ENCODE results near the gene TNFSF9.
A peak's percentile ranks its signal among the peaks of the same experiment; 100 is the strongest.

Gene TNFSF9

DNA sequence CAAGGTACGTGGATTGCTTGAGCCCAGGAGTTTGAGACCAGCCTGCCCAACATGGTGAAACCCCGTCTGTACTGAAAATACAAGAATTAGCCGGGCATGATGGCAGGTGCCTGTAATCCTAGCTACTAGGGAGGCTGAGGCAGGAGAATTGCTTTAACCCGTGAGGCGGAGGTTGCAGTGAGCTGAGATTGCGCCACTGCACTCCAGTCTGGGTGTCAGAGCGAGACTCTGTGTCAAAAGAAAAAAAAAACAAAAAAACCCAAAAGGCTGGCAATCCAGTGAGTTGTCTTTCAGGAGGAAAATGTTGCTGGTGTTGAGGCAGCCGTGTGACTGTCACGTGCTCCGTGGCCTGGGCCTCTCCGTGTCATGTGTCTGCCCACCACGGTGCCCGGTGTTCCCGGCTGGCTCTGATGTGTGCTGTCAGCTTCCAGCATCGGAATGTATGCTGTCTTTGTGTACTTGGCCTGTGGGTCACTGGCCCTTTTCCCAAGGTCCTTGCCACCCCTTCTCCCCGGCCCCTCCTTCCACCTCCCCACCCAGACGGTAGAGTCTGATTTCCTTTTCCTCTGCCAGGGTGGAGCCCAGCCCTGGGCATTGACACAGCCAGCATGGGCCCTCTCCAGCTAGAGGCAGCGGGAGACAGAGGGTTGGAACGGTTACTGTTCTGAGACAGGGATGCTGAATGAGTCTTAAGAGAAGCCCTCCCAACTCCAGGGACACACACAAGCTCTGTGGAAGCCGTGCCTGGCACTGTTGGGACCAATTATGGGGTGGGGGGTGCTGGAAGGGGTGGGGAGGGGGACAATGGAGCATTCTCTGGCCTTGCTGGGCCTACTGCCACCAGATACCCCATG, 21.5 kb upstream of the TNFSF9 start:
- H3K4me1 ChIP-seq (ENCODE audit: control insufficient read depth, insufficient read depth, low read length), result no peaks in the 10 kb centered on the region
- H3K27ac ChIP-seq (ENCODE audit: low read length), result no peak overlapping the region
- H3K9me3 ChIP-seq (ENCODE audit: control insufficient read depth in 2 of 2, low read length in 2 of 2), result no peaks in the 10 kb centered on the region
- no peaks in the 10 kb centered on the region for H3K36me3 ChIP-seq (ENCODE audit: control insufficient read depth in 2 of 2, insufficient read depth in 2 of 2, low read length in 2 of 2)
- H3K9ac ChIP-seq (ENCODE audit: low read length in 2 of 2), result no peak overlapping the region
- H3K4me3 ChIP-seq (ENCODE audit: low read length in 2 of 2), result no peak overlapping the region
- H3K27me3 ChIP-seq (ENCODE audit: control insufficient read depth in 1 of 2, insufficient read depth in 2 of 2, low read length in 2 of 2), result no peaks in the 10 kb centered on the region

DNA sequence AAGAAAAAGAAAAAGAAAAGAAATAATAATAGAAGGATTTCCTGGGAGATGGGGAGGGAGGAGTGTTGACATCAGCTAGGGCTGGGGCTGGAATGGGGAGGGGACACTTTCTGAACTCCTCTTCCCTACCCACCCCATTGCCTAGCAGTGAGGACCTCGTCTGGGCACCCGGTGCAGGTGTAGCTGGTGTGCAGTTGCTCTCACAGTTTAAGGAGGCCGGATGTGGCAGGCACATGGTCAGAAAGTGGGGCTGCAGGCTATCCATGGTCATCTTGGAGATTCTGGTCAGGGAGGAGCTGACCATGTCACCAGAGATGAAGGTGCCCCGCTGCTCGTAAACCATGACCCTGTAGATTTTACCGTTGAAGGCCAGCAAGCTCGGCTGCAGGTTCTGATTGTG, 20.2 kb upstream of the TNFSF9 start:
- H3K9ac ChIP-seq (ENCODE audit: low read length in 2 of 2), result no peak overlapping the region
- H3K4me3 ChIP-seq (ENCODE audit: low read length in 2 of 2), result no peak overlapping the region
- no peaks in the 10 kb centered on the region for H3K27me3 ChIP-seq (ENCODE audit: control insufficient read depth in 1 of 2, insufficient read depth in 2 of 2, low read length in 2 of 2)
- no peaks in the 10 kb centered on the region for H3K4me1 ChIP-seq (ENCODE audit: control insufficient read depth, insufficient read depth, low read length)
- H3K9me3 ChIP-seq (ENCODE audit: control insufficient read depth in 2 of 2, low read length in 2 of 2), result no peaks in the 10 kb centered on the region
- no peak overlapping the region for H3K27ac ChIP-seq (ENCODE audit: low read length)
- no peaks in the 10 kb centered on the region for H3K36me3 ChIP-seq (ENCODE audit: control insufficient read depth in 2 of 2, insufficient read depth in 2 of 2, low read length in 2 of 2)

DNA sequence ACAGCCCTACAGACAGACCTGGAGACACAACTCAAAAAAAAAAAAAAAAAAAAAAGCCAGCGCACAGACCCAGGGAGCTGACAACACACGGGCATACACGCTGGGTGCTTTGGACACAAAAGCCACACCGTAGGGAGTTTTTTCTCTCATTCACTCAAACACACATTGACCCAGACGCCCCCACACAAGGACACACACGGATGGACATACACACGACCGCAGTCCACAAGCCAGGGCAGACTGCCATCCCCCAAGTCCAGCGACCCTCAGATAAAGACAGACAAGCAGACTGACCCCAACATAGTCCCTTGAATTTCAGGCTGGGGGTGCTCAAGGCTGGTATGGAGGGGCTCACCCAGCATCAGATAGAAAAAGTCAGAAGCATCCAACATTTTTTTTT, 16.7 kb upstream of the TNFSF9 start:
- H3K4me1 ChIP-seq (ENCODE audit: control insufficient read depth, insufficient read depth, low read length), result peaks cover 12% of the 10 kb centered on the region
- H3K27me3 ChIP-seq (ENCODE audit: control insufficient read depth in 1 of 2, insufficient read depth in 2 of 2, low read length in 2 of 2), result no peaks in the 10 kb centered on the region
- H3K27ac ChIP-seq (ENCODE audit: low read length), result no peak overlapping the region
- H3K4me3 ChIP-seq (ENCODE audit: low read length in 2 of 2), result no peak overlapping the region
- no peak overlapping the region for H3K9ac ChIP-seq (ENCODE audit: low read length in 2 of 2)
- H3K9me3 ChIP-seq (ENCODE audit: control insufficient read depth in 2 of 2, low read length in 2 of 2), result no peaks in the 10 kb centered on the region
- H3K36me3 ChIP-seq (ENCODE audit: control insufficient read depth in 2 of 2, insufficient read depth in 2 of 2, low read length in 2 of 2), result no peaks in the 10 kb centered on the region

DNA sequence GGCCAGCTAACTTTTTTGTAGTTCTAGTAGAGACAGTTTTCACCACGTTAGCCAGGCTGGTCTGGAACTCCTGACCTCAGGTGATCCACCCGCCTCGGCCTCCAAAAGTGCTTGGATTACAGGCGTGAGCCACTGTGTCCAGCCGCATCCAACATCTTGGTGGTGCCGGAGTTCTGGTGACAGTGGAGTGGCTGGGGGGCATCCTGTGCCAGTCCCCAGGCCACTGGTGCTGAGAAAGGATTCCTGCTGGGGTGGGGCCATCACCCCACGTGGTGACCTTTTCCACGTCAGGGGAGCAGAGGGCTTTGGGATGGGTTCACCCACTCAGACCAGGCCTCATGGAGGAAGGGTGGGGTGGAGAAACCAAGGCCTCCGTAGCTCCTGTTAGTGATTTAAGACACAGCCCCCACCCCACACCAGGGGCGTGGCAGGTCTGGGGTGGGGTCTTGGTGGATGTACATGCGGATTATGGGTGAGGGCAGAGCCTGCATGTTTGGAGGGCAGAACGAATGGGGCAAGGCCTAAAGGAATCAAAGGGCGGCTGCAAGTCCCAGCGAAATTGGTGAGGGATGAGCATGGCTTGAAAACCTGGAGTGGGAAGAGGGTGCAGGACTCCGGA, 15.8 kb upstream of the TNFSF9 start:
- H3K36me3 ChIP-seq (ENCODE audit: control insufficient read depth in 2 of 2, insufficient read depth in 2 of 2, low read length in 2 of 2), result no peaks in the 10 kb centered on the region
- peaks cover 0 to under 1% of the 10 kb centered on the region in 2 donors for H3K27me3 ChIP-seq (ENCODE audit: control insufficient read depth in 1 of 2, insufficient read depth in 2 of 2, low read length in 2 of 2)
- H3K9ac ChIP-seq (ENCODE audit: low read length in 2 of 2), result no peak overlapping the region
- H3K4me1 ChIP-seq (ENCODE audit: control insufficient read depth, insufficient read depth, low read length), result peaks cover 12% of the 10 kb centered on the region
- no peak overlapping the region for H3K27ac ChIP-seq (ENCODE audit: low read length)
- H3K4me3 ChIP-seq (ENCODE audit: low read length in 2 of 2), result no peak overlapping the region
- no peaks in the 10 kb centered on the region for H3K9me3 ChIP-seq (ENCODE audit: control insufficient read depth in 2 of 2, low read length in 2 of 2)

DNA sequence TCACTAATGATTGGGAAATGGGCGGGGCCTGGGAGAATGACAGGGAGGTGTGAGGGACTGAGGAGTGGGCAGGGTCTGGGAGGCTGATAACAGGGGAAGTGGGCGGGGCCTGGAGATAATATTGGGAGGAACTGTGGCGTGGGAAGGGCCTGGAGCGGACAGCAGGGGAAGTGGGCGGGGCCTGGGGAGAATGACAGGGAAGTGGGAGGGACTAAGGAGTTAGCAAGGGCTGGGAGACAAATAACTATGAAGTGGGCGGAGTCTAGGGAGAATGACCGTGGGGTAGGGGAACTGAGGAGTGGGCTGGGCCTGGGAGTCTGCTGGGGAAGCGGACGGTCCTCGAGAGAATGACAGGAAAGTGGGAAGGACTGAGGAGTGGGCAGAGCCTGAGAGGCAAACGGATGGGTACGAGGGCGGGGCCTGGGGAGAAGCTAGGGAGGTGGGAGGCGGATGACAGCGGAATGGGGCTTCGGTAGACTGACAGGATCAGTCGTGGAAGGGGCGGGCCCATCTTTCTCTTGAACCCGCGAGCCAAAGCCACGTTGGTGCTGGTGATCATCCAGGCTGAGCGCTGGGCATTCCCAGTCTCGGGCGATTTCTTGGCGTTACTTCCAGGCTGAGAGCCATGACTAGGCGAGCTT, 14.7 kb upstream of the TNFSF9 start:
- Histone ChIP-seq H3K4me1 (ENCODE audit: control insufficient read depth, insufficient read depth, low read length) (peaks cover 12% of the 10 kb centered on the region), H3K4me3 (ENCODE audit: low read length in 2 of 2) (peak overlapping the region; percentile 76 to 82), H3K36me3 (ENCODE audit: control insufficient read depth in 2 of 2, insufficient read depth in 2 of 2, low read length in 2 of 2) (no peaks in the 10 kb centered on the region), H3K27ac (ENCODE audit: low read length) (no peak overlapping the region), H3K27me3 (ENCODE audit: control insufficient read depth in 1 of 2, insufficient read depth in 2 of 2, low read length in 2 of 2) (peaks cover 3 to 4% of the 10 kb centered on the region in 2 donors), H3K9me3 (ENCODE audit: control insufficient read depth in 2 of 2, low read length in 2 of 2) (no peaks in the 10 kb centered on the region), H3K9ac (ENCODE audit: low read length in 2 of 2) (peak overlapping the region; percentile 51 to 69)

DNA sequence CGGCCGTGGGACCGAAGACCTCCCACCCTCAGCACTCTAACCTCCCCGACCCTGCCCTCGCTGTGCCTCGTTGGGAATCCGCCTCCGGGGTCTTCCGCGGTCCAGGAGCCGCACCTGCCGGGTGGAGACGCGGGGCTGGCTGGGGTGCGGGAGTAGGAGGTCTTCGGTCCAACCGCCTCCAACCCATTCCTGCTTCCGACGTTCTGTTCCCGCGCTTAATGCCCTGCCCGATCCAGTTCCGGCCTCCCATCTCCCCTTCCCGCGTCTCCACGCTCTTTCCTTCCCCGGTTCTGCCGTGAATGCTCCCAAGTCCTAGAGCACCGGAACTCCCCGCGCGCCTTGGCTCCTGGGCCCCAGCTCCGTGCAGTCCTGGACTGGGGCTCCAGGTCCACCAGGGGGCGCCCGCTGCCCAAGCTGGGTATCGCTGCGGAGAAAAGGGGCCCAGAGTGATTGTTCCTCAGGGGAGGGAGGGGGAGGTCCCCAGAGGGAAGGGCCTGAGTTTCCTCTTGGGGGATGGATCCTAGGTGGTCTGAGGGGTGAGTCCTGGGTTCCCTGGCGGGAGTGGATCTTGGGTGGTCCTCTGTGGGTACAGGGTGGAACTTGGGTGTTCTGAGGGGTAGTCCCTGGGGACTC, 14.1 kb upstream of the TNFSF9 start:
- H3K9me3 ChIP-seq (ENCODE audit: control insufficient read depth in 2 of 2, low read length in 2 of 2), result no peaks in the 10 kb centered on the region
- H3K9ac ChIP-seq (ENCODE audit: low read length in 2 of 2), result peak overlapping the region; percentile 51 to 69
- peaks cover 12% of the 10 kb centered on the region for H3K4me1 ChIP-seq (ENCODE audit: control insufficient read depth, insufficient read depth, low read length)
- no peaks in the 10 kb centered on the region for H3K36me3 ChIP-seq (ENCODE audit: control insufficient read depth in 2 of 2, insufficient read depth in 2 of 2, low read length in 2 of 2)
- H3K4me3 ChIP-seq (ENCODE audit: low read length in 2 of 2), result peak overlapping the region; percentile 76 to 82
- peaks cover 3 to 4% of the 10 kb centered on the region in 2 donors for H3K27me3 ChIP-seq (ENCODE audit: control insufficient read depth in 1 of 2, insufficient read depth in 2 of 2, low read length in 2 of 2)
- no peak overlapping the region for H3K27ac ChIP-seq (ENCODE audit: low read length)

DNA sequence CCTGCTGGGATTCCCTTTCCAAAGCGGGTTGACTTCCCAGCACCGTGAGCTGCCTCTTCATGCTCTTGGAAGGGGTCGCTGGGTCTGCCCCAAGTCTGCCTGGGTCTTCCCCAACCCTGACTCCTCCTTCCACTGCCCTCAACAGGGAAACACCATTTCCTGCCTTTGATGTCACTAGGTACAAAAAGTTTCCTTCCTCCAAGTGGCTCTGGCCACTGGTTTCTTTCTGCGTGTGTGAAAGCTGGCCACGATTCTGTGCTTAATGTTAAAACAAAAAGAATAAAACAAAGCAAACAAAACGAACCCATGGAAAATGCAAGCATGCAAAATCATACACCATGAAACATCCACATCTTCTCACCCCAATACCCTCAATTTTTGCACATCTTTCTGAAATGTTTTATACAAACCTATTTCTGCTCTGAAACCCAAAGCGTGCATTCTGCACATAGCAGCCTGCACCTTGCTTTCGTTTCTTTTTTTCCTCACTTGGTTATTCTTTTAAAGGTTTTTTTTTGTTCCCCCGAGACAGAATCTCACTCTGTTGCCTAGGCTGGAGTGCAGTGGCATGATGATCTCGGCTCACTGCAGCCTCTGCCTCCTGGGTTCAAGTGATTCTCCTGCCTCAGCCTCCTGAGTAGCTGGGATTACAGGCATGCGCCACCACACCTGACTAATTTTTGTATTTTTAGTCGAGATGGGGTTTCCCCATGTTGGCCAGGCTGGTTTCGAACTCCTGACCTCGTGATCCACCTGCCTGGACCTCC, 12.5 kb upstream of the TNFSF9 start:
- Histone ChIP-seq H3K27me3 (ENCODE audit: control insufficient read depth in 1 of 2, insufficient read depth in 2 of 2, low read length in 2 of 2) (peaks cover 5 to 7% of the 10 kb centered on the region in 2 donors), H3K4me3 (ENCODE audit: low read length in 2 of 2) (no peak overlapping the region), H3K9me3 (ENCODE audit: control insufficient read depth in 2 of 2, low read length in 2 of 2) (no peaks in the 10 kb centered on the region), H3K9ac (ENCODE audit: low read length in 2 of 2) (no peak overlapping the region), H3K4me1 (ENCODE audit: control insufficient read depth, insufficient read depth, low read length) (peaks cover 12% of the 10 kb centered on the region), H3K27ac (ENCODE audit: low read length) (no peak overlapping the region), H3K36me3 (ENCODE audit: control insufficient read depth in 2 of 2, insufficient read depth in 2 of 2, low read length in 2 of 2) (no peaks in the 10 kb centered on the region)

DNA sequence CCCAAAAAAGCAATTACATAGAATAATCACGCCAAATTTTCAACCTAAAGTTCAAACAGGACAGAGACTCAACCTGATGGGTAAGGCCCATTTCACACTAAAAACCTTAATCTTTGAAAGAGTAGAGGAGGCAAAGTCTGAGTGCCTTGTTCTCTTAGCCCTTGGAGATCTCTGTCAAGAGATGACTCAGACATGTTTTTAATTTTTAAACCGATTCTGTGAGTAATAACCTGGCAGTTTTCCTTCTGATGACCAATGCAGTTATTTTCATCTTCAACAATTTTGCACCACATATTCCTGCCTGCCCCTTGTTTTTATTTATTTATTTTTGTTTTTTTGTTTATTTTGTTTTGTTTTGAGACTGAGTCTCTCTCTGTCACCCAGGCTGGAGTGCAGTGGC, 11.5 kb upstream of the TNFSF9 start:
- Histone ChIP-seq H3K9me3 (ENCODE audit: control insufficient read depth in 2 of 2, low read length in 2 of 2) (no peaks in the 10 kb centered on the region), H3K36me3 (ENCODE audit: control insufficient read depth in 2 of 2, insufficient read depth in 2 of 2, low read length in 2 of 2) (no peaks in the 10 kb centered on the region), H3K4me1 (ENCODE audit: control insufficient read depth, insufficient read depth, low read length) (peaks cover 12% of the 10 kb centered on the region), H3K27ac (ENCODE audit: low read length) (no peak overlapping the region), H3K9ac (ENCODE audit: low read length in 2 of 2) (no peak overlapping the region), H3K27me3 (ENCODE audit: control insufficient read depth in 1 of 2, insufficient read depth in 2 of 2, low read length in 2 of 2) (peaks cover 5 to 7% of the 10 kb centered on the region in 2 donors), H3K4me3 (ENCODE audit: low read length in 2 of 2) (no peak overlapping the region)

DNA sequence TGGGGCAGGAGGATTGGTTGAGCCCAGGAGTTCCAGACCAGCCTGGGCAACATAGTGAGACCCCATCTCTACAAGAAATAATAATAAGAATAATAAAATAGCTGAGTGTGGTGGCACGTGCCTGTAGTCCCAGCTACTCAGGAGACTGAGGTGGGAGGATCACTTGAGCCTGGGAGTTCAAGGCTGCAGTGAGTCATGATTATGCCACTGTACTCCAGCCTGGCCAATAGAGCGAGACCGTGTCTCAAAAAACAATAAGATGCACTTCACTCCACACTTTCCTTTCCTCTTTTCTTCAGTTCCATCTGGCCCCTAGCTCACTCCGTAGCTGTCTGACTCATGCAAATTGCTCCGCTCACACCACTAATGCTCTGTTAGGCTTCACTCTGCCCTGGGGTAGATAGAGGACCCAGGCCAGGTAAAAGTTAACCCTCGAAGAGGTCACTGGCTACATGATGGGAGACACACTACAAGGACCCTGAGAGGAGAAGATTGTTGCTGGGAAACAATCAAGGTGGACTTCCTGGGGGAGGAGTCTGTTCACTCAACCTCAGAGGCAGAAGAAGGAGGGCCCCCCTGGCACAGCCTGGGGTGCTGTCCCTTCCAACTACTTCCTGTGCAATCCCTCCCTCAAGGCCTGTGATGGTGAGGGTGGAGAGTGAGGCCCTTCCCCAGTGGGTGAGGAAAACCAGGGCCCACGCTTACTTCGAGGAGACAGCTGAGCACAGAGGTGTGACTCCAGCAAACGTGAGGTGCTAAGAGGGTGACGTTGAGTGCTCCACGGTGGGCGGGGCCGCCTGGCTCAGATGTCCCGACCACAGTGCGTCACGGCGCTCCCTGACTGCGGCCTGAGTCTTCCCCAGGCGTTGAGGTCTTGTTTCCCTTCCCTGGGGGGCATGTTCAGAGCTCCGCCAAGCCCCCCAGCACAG, 8.8 kb upstream of the TNFSF9 start:
- H3K27me3 ChIP-seq (ENCODE audit: control insufficient read depth in 1 of 2, insufficient read depth in 2 of 2, low read length in 2 of 2), result peaks cover 5 to 7% of the 10 kb centered on the region in 2 donors
- no peaks in the 10 kb centered on the region for H3K36me3 ChIP-seq (ENCODE audit: control insufficient read depth in 2 of 2, insufficient read depth in 2 of 2, low read length in 2 of 2)
- H3K27ac ChIP-seq (ENCODE audit: low read length), result no peak overlapping the region
- no peak overlapping the region for H3K4me3 ChIP-seq (ENCODE audit: low read length in 2 of 2)
- no peaks in the 10 kb centered on the region for H3K9me3 ChIP-seq (ENCODE audit: control insufficient read depth in 2 of 2, low read length in 2 of 2)
- H3K4me1 ChIP-seq (ENCODE audit: control insufficient read depth, insufficient read depth, low read length), result peaks cover 3% of the 10 kb centered on the region
- H3K9ac ChIP-seq (ENCODE audit: low read length in 2 of 2), result no peak overlapping the region
